GM19468 (cell line): ENCODE data around the gene SCNN1A.

Experiments
- ATAC-seq: cut with Tn5 transposase; IDR thresholded peaks from one replicate; pipeline ENCODE4 v1.9.1; 2021; ENCODE audit warnings: mild to moderate bottlenecking, moderate library complexity, moderate number of reproducible peaks; ENCODE audit not compliant: unreplicated experiment; ENCODE audit errors: extremely low read depth

SCNN1A gene

DNA sequence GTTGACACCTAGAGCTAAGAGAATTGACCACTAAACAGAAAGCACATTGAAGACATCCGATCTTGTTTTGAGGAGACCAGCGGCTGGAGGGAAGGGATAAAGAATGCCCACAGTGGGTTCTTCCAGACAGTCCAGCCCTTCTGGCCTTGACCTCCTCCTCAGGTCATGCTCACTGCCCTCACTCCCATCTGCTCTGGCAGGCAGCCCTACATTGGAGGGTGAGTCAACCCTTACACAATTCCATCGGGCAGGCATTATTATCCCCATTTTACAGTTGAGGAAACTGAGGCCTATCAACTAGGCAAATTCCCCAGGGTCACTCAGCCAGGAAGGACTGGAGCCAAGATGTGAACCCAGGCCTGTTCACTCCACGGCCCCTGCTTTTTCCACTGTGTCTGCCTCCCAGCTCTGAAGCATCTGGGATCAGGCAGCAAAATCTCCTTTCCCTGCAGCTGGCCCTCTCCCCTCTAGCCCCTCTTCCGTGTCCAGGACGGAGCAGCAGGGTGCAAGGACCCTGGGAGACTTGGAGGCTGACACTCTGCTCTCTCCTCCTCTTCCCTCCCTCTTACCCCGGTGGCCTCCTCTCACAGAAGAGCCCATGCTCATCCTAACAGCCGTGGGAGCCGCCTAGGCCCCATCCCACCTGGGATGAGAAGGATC lies 5.3 kb downstream of the SCNN1A start:
- no peak for ATAC-seq

DNA sequence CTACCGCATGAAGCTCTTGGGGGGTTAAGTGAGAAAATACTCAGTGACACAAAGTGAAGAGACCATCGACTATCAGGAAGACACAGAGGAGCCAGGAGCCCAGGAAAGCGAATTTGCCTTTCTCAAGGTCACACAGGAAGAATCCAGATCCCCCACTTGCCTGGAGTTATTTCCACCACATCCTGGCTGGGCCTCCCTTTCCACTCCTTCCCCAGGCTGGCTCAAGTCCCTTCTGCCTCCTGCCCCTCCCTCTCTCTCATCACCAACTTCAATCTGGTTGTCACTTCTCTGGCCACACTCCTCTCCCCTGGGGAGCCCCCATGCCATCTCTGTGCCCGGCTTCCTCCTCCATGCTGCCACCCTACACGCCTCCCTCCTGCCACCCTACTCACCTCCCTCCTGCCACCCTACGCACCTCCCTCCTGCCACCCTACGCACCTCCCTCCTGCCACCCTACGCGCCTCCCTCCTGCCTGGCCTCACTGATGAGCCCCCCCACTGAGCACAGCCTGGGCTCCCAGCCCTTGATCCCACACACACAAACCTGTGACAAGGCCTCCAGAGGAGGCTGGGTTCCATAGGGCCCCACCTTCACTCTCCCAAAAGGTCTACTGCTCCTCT lies 6.3 kb downstream of the SCNN1A start:
- no peak for ATAC-seq

GRCh38 chr12:6367969-6368892 lies 7.1 kb downstream of the SCNN1A start:
- no peak for ATAC-seq

DNA sequence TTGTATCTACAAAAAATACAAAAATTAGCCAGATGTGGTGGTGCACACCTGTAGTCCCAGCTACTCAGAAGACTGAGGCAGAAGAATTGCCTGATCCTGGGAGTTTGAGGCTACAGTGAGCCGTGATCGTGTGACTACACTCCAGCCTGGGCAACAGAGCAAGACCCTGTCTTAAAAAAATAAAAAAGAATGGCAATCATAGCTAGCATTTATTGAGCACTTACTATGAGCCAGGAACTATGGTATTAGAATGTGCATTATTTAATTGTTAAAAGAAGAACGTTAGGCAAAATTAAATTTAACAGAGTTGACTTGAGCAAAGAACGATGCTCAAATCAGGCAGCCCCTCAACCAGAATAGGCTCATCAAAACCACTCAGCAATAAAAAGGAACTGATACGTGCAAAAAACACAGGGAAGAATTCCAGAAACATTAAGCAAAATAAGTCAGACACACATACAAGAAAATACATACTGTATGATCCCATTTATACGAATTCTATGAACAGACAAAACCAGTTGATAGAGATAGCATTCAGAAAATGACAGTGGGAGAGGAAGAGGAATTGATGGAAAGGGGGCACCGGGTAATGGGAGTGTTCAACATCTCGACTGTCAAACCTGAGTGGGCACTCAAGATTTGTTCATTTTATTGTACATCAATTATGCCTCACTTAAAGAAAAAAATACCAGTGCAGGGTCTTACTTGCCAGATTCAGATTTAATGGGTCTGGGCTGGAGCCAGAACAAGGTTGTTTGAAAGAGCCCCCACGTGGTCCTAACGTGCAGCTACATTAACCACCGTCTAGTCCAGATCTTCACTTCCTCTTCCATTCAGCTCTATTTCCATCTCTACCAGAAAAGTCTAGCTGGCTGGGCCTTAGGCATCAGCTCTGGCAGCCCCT lies 8.0 kb downstream of the SCNN1A start:
- no peak for ATAC-seq

- no peak for ATAC-seq
These were observed 11.4 kb downstream of the SCNN1A start for GRCh38 chr12:6364044-6364374.

- ATAC-seq: no peak
These were observed 11.9 kb downstream of the SCNN1A start for GRCh38 chr12:6363330-6364043.

GRCh38 chr12:6363010-6363329 lies 12.4 kb downstream of the SCNN1A start:
- no peak for ATAC-seq

GRCh38 chr12:6362403-6362802 lies 13.0 kb downstream of the SCNN1A start:
- no peak for ATAC-seq

GRCh38 chr12:6361834-6362233 lies 13.5 kb downstream of the SCNN1A start:
- no peak for ATAC-seq

DNA sequence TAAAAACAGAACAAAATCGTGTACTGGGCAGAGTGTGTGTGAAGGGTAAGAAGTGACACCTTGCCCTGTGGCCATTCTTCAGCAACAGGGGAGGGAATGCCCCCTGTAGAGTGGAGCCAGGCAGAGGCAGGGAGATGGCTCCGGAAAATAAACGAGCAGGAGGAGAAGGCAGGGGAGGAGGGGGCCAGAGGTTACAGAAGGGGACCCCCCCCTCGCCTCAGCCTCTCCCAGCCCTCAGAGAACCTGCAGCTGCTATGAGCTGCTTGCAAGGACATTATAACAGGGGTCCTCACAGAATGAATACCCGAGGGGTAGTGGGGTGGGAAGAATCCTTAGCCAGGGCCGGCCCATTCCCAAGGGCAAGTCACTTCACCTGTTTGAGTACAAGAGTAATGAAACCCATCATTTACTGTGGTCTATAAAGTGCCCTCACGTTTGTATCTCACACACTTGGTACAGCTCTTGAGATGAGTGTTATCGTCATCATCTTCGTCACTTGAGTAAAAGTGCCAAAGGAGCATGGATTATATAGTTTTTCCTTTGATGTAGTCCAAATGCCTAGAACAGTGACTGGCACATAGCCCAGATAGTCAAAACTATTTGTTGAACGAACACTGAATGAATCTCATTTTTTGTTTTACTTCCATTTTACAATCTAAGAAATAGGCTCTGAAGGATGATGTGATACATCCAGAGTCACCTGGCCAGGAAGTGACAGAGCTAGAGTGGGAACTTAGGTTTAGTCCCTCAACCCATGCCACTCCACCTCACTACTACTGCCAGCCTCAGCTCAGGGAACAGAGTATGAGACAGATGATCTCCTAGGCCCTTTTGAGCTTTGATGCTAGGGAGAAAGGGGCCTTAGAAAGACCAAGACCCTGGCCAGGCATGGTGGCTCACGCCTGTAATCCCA lies 14.5 kb downstream of the SCNN1A start:
- no peak for ATAC-seq

- no peak for ATAC-seq
These were observed 15.2 kb downstream of the SCNN1A start for GRCh38 chr12:6360080-6360571.

- no peak for ATAC-seq
These were observed 16.5 kb downstream of the SCNN1A start for GRCh38 chr12:6358881-6359280.

- no peak for ATAC-seq
These were observed 19.0 kb downstream of the SCNN1A start for GRCh38 chr12:6356374-6356820.

GRCh38 chr12:6355491-6356373 lies 19.6 kb downstream of the SCNN1A start:
- no peak for ATAC-seq

- ATAC-seq: no peak
These were observed 20.6 kb downstream of the SCNN1A start for GRCh38 chr12:6354495-6355393.
